Activated CD8-positive, alpha-beta T cell treated with anti-CD3 and anti-CD28 coated beads, Interleukin-2, amount 10 ng/mL, durations not matched to agents 7 days and 5 days (primary cell): ENCODE results near the gene DNAH9. TPM values are rescaled to one million over a fixed set of nuclear protein-coding genes. Genes with fewer than 3 reads are reported as not detected.

ENCODE experiments used
- ATAC-seq: fragments of 150-1000 bp; cut with Tn5 transposase; one replicate; pipeline ENCODE4 v1.10.0; 2021; ENCODE audit warnings: moderate library complexity
- CTCF ChIA-PET: fragments of 350-600 bp; sonication (Branson Sonifier 250); formaldehyde crosslinking; loops from one replicate; lab custom pipeline; 2021; ENCODE audit warnings: antibody characterized with exemption; lab: Charles Lee
- POLR2A ChIA-PET: fragments of 350-600 bp; sonication (Branson Sonifier 250); formaldehyde crosslinking; loops from one replicate; lab custom pipeline; 2021; ENCODE audit warnings: antibody characterized with exemption; lab: Charles Lee
- DNase-seq: peaks from one replicate; pipeline ENCODE4 v3.0.0-alpha.2; 2020
- H3K27ac Mint-ChIP-seq: one replicate; pipeline ENCODE4 v1.8.0; 2021; ENCODE audit warnings: mild to moderate bottlenecking, mixed read lengths
- H3K27me3 Mint-ChIP-seq: one replicate; pipeline ENCODE4 v1.8.0; 2021; ENCODE audit warnings: low read depth, mixed read lengths
- H3K36me3 Mint-ChIP-seq: one replicate; pipeline ENCODE4 v1.8.0; 2021; ENCODE audit warnings: low read depth, mixed read lengths
- H3K4me1 Mint-ChIP-seq: one replicate; pipeline ENCODE4 v1.8.0; 2021; ENCODE audit warnings: low read depth, mixed read lengths
- H3K4me3 Mint-ChIP-seq: one replicate; pipeline ENCODE4 v1.8.0; 2021; ENCODE audit warnings: mild to moderate bottlenecking, mixed read lengths
- H3K9me3 Mint-ChIP-seq: one replicate; pipeline ENCODE4 v1.8.0; 2022; ENCODE audit warnings: mixed read lengths; ENCODE audit not compliant: insufficient read depth
- total RNA-seq, 2 experiments: library from RNA; stranded (reverse); gene quantifications; one replicate each; pipeline ENCODE4 v1.2.3, GENCODE V29; 2021

Gene DNAH9
- total RNA-seq, 2 experiments from 2014 or later, result not detected

DNA sequence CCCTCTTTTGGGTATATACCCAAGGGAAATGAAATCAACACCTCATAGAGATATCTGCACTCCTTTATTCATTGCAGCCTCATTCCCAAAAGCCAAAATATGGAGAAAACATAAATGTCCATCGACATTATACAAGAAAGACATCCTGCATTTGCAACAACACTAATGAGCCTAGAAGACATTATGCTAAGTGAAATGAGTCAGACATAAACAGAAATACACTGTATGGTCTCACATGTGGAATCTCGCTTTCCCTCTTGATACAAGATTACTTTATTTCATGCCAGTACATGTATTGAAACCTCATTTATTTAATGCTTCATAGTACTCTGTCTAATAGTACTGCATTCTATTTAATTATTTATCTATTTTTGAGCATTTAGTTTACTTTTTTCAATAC is 241.8 kb downstream of the DNAH9 start:
- no peaks in the 10 kb centered on the region for H3K36me3 Mint-ChIP-seq
- DNase-seq, result no peak
- no peaks in the 10 kb centered on the region for H3K9me3 Mint-ChIP-seq
- H3K27me3 Mint-ChIP-seq, result no peaks in the 10 kb centered on the region
- no peak for ATAC-seq
- POLR2A ChIA-PET, result no interaction called here
- H3K4me3 Mint-ChIP-seq, result no peak overlapping the region
- no peak overlapping the region for H3K27ac Mint-ChIP-seq
- CTCF ChIA-PET, result no interaction called here
- H3K4me1 Mint-ChIP-seq, result no peaks in the 10 kb centered on the region

DNA sequence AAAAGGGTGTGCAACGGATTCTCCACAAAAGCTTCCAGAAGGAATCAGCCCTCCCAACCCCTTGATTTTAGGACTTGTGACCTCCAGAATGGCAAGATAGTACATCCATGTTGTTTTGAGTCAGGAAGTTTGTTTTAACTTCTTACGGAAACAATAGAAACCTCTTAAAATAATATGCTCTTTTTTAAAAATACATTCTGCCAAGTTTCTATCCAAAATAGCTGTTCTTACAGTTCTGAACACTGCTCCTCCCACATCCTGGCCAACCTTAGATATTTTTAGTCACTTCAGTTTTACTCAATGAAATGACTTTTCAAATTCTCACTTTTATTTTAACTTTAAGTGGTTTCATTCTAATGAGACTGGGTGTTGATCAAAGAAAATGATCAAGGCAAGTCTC is 242.6 kb downstream of the DNAH9 start:
- Mint-ChIP-seq H3K9me3 (no peaks in the 10 kb centered on the region), H3K4me1 (no peaks in the 10 kb centered on the region), H3K27ac (no peak overlapping the region), H3K4me3 (no peak overlapping the region), H3K27me3 (no peaks in the 10 kb centered on the region), H3K36me3 (no peaks in the 10 kb centered on the region)
- DNase-seq (no peak), ATAC-seq (no peak)
- ChIA-PET POLR2A (no interaction called here), CTCF (no interaction called here)

DNA sequence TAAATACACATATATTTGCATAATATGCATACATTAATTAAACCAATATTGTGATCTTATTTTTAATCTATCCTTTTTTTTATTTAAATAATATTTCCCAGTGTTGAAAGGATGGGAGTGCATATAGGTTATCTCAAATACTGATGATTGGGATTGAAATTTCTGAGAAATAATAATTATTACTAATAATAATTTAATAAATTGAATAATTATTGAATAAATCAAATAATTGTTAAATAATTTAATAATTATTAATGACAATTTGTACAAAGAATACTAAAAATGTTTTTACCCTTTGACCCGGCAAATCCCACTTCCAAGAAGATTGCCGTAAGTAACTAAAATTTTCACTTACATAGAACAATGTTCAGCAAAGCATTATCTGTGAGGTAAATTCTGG is 250.1 kb downstream of the DNAH9 start:
- ChIA-PET CTCF (no interaction called here), POLR2A (no interaction called here)
- no peaks in the 10 kb centered on the region for H3K4me1 Mint-ChIP-seq
- no peak overlapping the region for H3K27ac Mint-ChIP-seq
- ATAC-seq (no peak), DNase-seq (no peak)
- no peaks in the 10 kb centered on the region for H3K27me3 Mint-ChIP-seq
- H3K36me3 Mint-ChIP-seq, result no peaks in the 10 kb centered on the region
- H3K4me3 Mint-ChIP-seq, result no peak overlapping the region
- H3K9me3 Mint-ChIP-seq, result peaks cover 3% of the 10 kb centered on the region

DNA sequence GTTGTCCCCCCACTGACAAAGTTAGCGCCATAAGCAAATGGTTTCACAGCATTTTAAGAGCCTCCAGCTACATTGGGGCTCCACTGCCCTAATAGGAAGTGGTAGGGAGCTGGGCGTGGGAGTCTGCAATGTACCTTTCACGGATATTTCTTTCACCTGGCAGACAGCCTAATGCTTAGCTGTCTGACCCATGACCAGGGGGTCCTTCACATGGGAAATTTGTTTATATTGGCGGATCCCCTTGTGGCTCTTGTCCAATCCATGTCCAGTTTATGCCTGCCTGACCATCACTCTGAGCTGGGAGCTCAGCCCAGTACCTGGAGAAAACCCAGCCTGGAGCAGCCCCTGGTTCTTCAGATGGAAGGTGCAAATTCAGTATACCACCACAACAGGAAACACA is 254.0 kb downstream of the DNAH9 start:
- Mint-ChIP-seq H3K4me3 (no peak overlapping the region), H3K9me3 (peaks cover 3% of the 10 kb centered on the region), H3K27me3 (no peaks in the 10 kb centered on the region), H3K4me1 (no peaks in the 10 kb centered on the region), H3K36me3 (no peaks in the 10 kb centered on the region), H3K27ac (no peak overlapping the region)
- no peak for ATAC-seq
- POLR2A ChIA-PET, result no interaction called here
- no peak for DNase-seq
- CTCF ChIA-PET, result no interaction called here

DNA sequence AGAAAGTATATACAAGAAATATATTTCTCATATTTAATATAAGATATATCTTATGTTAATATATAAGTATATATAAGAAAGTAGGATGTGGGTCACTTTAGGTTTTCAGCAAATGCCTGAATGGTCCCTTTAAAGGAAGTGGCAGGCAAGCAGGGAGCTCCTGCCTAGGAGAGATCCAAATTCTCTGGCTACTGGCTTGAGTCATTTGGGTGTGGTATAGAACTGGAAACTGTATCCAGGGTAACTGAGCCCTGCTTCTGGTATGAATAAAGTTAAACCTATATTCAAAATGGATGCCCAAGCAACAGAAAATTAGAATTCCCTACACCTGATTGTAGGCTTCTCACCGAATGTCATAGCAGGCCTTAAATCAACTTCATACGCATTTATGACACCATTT is 254.6 kb downstream of the DNAH9 start:
- no peaks in the 10 kb centered on the region for H3K4me1 Mint-ChIP-seq
- no peaks in the 10 kb centered on the region for H3K36me3 Mint-ChIP-seq
- ATAC-seq (no peak), DNase-seq (no peak)
- CTCF ChIA-PET, result no interaction called here
- H3K4me3 Mint-ChIP-seq, result no peak overlapping the region
- peaks cover 3% of the 10 kb centered on the region for H3K9me3 Mint-ChIP-seq
- no peak overlapping the region for H3K27ac Mint-ChIP-seq
- POLR2A ChIA-PET, result no interaction called here
- H3K27me3 Mint-ChIP-seq, result no peaks in the 10 kb centered on the region

DNA sequence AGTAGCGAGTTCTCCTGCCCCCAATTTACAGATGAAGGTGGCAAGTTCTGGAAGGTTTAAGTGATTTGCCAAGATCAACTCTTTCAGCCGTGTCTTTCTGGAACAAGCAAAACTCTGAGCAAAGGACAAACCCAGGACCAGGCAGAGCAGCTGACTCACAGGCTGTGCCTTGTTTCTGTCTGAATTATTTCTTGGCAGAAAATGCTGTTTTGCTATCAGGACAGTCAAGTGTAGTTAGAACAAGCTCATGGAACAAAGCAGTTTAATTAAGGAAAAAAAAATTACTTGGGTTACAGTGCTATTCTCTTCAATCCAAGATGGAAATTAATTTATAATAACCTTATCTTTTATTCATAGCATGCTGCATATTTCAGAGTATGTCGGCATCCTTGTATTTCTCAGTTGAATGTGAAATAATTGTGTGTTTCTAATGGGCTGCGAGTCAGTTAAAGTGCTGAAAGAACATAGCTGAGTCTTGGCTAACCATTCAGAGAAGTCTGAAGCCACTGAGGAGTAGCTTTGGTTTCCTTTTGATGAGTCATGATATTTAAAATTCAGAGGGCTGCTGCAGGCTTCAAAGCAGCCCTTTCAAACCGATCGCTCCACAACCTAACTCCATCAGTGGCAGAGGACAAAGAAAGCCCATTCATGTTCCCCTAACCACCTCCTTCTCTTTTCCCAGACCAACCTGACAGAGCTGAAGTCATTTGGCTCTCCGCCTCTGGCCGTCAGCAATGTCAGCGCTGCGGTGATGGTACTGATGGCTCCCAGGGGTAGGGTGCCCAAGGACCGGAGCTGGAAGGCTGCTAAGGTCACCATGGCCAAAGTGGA is 255.3 kb downstream of the DNAH9 start:
- peaks cover 3% of the 10 kb centered on the region for H3K9me3 Mint-ChIP-seq
- no peaks in the 10 kb centered on the region for H3K4me1 Mint-ChIP-seq
- DNase-seq (no peak), ATAC-seq (no peak)
- H3K4me3 Mint-ChIP-seq, result no peak overlapping the region
- no peak overlapping the region for H3K27ac Mint-ChIP-seq
- no peaks in the 10 kb centered on the region for H3K36me3 Mint-ChIP-seq
- no peaks in the 10 kb centered on the region for H3K27me3 Mint-ChIP-seq
- CTCF ChIA-PET, result no interaction called here
- POLR2A ChIA-PET, result no interaction called here

DNA sequence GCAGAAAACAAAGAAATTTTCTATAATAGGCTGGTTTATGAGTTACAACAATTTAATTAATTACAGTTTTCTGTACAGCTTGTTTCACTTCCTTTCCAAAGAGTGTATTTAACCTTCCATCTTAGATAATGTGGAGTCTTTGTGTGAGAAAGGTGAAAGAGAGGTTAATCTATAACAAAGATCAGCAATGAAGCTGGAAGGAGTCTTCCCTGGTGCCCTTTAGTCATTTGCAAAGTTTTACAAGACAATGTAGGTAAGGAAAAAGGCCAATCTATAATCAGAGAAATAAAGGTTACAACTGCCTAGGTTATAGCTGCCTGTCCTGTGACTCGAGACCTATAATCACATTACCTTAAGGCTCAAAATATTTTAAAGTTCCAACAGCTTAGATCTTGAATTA is 257.0 kb downstream of the DNAH9 start:
- Mint-ChIP-seq H3K36me3 (no peaks in the 10 kb centered on the region), H3K27ac (no peak overlapping the region), H3K4me3 (no peak overlapping the region), H3K9me3 (no peaks in the 10 kb centered on the region), H3K27me3 (no peaks in the 10 kb centered on the region), H3K4me1 (no peaks in the 10 kb centered on the region)
- ChIA-PET CTCF (no interaction called here), POLR2A (no interaction called here)
- ATAC-seq, result no peak
- no peak for DNase-seq

DNA sequence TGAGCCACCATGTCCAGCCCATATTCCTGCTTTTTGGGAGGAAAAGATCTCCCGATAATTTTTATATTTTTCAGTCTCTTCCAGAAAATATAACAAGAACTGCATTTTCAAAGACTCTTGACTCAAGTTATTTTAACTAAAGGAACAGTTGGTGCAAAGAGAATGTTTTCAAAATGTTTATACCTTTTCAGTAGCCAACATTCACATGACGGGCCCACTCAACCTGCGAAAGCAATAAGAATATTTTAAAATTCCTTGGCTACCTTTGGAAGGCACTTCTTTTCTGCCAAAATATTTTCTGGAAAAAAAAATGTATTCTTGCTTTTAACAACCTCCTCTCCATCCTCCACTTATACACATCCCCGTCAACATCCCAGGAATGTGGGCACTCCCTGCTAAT is 258.7 kb downstream of the DNAH9 start:
- CTCF ChIA-PET, result no interaction called here
- H3K4me3 Mint-ChIP-seq, result no peak overlapping the region
- H3K9me3 Mint-ChIP-seq, result no peaks in the 10 kb centered on the region
- DNase-seq (no peak), ATAC-seq (no peak)
- no peaks in the 10 kb centered on the region for H3K36me3 Mint-ChIP-seq
- POLR2A ChIA-PET, result no interaction called here
- H3K4me1 Mint-ChIP-seq, result no peaks in the 10 kb centered on the region
- H3K27ac Mint-ChIP-seq, result no peak overlapping the region
- H3K27me3 Mint-ChIP-seq, result no peaks in the 10 kb centered on the region

DNA sequence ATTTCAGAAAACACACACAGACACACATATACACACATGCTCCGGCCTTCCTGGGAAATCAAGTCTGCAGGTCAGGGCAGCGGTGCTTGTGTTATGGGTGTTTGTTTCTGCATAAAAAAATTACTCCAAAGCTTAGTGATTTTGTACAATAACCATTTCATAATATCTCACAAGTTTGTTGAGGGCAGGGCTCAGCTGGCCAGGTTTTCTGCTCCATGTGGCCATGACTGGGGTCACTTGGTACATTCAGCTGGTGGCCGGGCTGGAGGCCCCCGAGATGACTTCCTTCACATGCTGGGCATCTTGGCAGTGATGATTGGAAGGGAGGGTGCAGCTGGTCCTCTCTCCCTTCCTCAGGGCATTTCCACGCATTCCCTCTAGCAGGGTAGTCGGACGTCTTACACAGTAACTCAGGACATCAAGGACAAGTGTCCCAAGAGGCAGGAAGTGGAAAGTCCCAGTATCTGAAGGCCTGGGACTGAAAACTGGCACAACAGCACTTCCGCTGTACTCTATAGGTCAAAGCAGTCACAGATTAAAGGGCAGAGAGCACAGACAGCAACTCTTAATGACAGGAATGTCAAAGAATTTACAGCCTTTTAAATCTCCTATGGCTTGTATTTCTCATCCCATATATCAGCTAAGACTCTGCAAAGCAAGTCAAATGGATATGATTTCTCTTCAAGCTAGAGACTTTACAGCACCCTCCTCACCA is 271.6 kb downstream of the DNAH9 start:
- no peak for ATAC-seq
- H3K27me3 Mint-ChIP-seq, result no peaks in the 10 kb centered on the region
- H3K27ac Mint-ChIP-seq, result no peak overlapping the region
- H3K36me3 Mint-ChIP-seq, result no peaks in the 10 kb centered on the region
- H3K4me1 Mint-ChIP-seq, result no peaks in the 10 kb centered on the region
- no peak for DNase-seq
- CTCF ChIA-PET, result no interaction called here
- H3K4me3 Mint-ChIP-seq, result no peak overlapping the region
- peaks cover 10% of the 10 kb centered on the region for H3K9me3 Mint-ChIP-seq
- POLR2A ChIA-PET, result no interaction called here

DNA sequence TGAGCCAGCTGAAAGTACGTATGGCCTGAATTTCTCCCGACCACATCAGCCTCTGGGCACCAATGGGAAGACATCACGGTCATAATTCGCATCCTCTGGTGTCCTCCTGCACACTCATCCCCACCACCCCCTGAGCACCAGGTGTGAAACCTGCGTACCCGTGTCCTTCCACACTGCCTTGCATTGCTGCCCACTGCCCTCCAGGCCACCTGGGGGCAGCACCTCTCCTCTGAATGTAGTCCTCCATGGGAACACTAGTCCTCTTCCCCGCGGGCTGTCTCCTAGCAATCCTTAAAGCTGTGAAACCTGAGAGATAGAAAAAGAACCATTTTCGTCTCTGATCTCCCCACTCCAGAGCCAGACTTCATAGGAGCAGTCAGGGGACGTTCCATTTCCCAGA is 273.5 kb downstream of the DNAH9 start:
- Mint-ChIP-seq H3K27me3 (no peaks in the 10 kb centered on the region), H3K36me3 (no peaks in the 10 kb centered on the region), H3K27ac (no peak overlapping the region), H3K4me1 (no peaks in the 10 kb centered on the region), H3K9me3 (peaks cover 10% of the 10 kb centered on the region), H3K4me3 (no peak overlapping the region)
- ChIA-PET CTCF (no interaction called here), POLR2A (no interaction called here)
- no peak for DNase-seq
- ATAC-seq, result no peak

DNA sequence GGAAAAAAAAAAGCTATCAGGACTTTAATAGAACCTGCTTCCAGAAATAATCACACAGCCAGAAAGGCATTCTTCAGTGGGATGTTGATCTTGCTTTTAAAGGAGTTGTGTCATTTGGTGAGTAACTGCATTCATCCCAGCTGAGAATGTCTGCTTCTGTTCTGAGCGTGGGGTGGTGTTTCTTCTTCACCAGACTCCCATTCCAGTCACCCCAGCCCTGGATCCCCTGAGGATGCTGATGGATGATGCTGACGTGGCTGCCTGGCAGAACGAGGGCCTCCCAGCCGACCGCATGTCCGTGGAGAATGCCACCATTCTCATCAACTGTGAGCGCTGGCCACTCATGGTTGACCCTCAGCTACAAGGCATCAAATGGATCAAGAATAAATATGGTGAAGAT is 276.5 kb downstream of the DNAH9 start:
- ChIA-PET CTCF (no interaction called here), POLR2A (no interaction called here)
- ATAC-seq, result no peak
- no peak overlapping the region for H3K27ac Mint-ChIP-seq
- peaks cover 5% of the 10 kb centered on the region for H3K9me3 Mint-ChIP-seq
- no peaks in the 10 kb centered on the region for H3K36me3 Mint-ChIP-seq
- no peaks in the 10 kb centered on the region for H3K4me1 Mint-ChIP-seq
- H3K4me3 Mint-ChIP-seq, result no peak overlapping the region
- no peak for DNase-seq
- H3K27me3 Mint-ChIP-seq, result no peaks in the 10 kb centered on the region

DNA sequence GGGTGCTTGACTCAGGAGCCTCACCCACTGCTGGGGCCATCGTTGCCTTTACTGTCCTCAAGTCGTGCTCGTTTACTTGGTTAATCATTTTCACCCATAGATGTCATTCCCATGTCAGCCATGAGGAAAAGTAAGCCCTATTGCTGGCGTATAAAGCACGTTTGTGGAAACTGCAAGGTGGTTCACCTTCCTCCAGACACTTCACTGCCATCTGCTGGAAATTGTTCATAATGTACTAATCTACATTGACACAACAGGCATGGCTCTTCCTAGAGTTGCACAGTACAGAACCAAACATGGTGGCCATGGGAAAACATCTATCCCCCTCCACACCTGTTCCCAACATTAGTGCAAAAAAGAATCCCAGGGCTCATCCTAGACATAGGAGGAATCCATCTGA is 282.4 kb downstream of the DNAH9 start:
- Mint-ChIP-seq H3K27ac (no peak overlapping the region), H3K9me3 (no peaks in the 10 kb centered on the region), H3K36me3 (no peaks in the 10 kb centered on the region), H3K4me1 (no peaks in the 10 kb centered on the region), H3K27me3 (no peaks in the 10 kb centered on the region), H3K4me3 (no peak overlapping the region)
- POLR2A ChIA-PET, result no interaction called here
- ATAC-seq (no peak), DNase-seq (no peak)
- CTCF ChIA-PET, result no interaction called here
